Astrocyte (in vitro differentiated cells and primary cell): Measurements from ENCODE around the gene FADS2. TPM values are rescaled to one million over a fixed set of nuclear protein-coding genes. Genes with fewer than 3 reads are reported as not detected.

Source experiments
- DNase-seq: peaks from one replicate; pipeline ENCODE4 v3.0.0-alpha.2; 2010; ENCODE audit warnings: low read depth
- FAIRE-seq: peaks from 2 replicates; lab custom pipeline; 2011; peaks lifted over from hg19 to GRCh38; lab: Jason Lieb, UNC
- H2AFZ ChIP-seq: 2 replicates; pipeline ENCODE4 v1.6.0; 2012; ENCODE audit warnings: low read depth, low read length, inconsistent platforms
- H3K27ac ChIP-seq: 2 replicates; pipeline ENCODE4 v1.5.1; 2011; ENCODE audit warnings: low read depth, low read length, inconsistent platforms
- H3K27me3 ChIP-seq: 2 replicates; pipeline ENCODE4 v1.6.0; 2011; ENCODE audit warnings: low read length, inconsistent platforms; ENCODE audit not compliant: insufficient read depth
- H3K36me3 ChIP-seq: 2 replicates; pipeline ENCODE4 v1.5.1; 2011; ENCODE audit warnings: low read length, inconsistent platforms; ENCODE audit not compliant: insufficient read depth
- H3K4me1 ChIP-seq: 2 replicates; pipeline ENCODE4 v1.5.1; 2011; ENCODE audit warnings: low read length, inconsistent platforms; ENCODE audit not compliant: insufficient read depth
- H3K4me2 ChIP-seq: 2 replicates; pipeline ENCODE4 v1.6.0; 2012; ENCODE audit warnings: low read length, inconsistent platforms
- H3K4me3 ChIP-seq: 2 replicates; pipeline ENCODE4 v1.5.1; 2011; ENCODE audit warnings: low read depth, mild to moderate bottlenecking, low read length, inconsistent platforms; ENCODE audit not compliant: insufficient read depth
- H3K79me2 ChIP-seq: 2 replicates; pipeline ENCODE4 v1.6.0; 2012; ENCODE audit warnings: mild to moderate bottlenecking, low read length, inconsistent platforms; ENCODE audit not compliant: insufficient read depth
- H3K9ac ChIP-seq: 2 replicates; pipeline ENCODE4 v1.6.0; 2012; ENCODE audit warnings: mild to moderate bottlenecking, low read length, inconsistent platforms
- H3K9me3 ChIP-seq: 2 replicates; pipeline ENCODE4 v1.5.1; 2012; ENCODE audit warnings: low read depth, mild to moderate bottlenecking, low read length, inconsistent platforms; ENCODE audit not compliant: insufficient read depth
- H4K20me1 ChIP-seq: 2 replicates; pipeline ENCODE4 v1.6.0; 2012; ENCODE audit warnings: low read length, inconsistent platforms; ENCODE audit not compliant: insufficient read depth
- H3K27ac Mint-ChIP-seq: one replicate; pipeline ENCODE4 v1.8.0; 2021; ENCODE audit warnings: mild to moderate bottlenecking, mixed read lengths; ENCODE audit not compliant: unreplicated experiment
- H3K27me3 Mint-ChIP-seq: one replicate; pipeline ENCODE4 v1.8.0; 2021; ENCODE audit warnings: low read depth, mixed read lengths; ENCODE audit not compliant: unreplicated experiment
- H3K36me3 Mint-ChIP-seq: one replicate; pipeline ENCODE4 v1.8.0; 2021; ENCODE audit warnings: low read depth, mixed read lengths; ENCODE audit not compliant: unreplicated experiment
- H3K4me1 Mint-ChIP-seq: one replicate; pipeline ENCODE4 v1.8.0; 2021; ENCODE audit warnings: low read depth, mixed read lengths; ENCODE audit not compliant: unreplicated experiment
- H3K4me3 Mint-ChIP-seq: one replicate; pipeline ENCODE4 v1.8.0; 2021; ENCODE audit warnings: mild to moderate bottlenecking, moderate library complexity, mixed read lengths; ENCODE audit not compliant: unreplicated experiment
- H3K9me3 Mint-ChIP-seq: one replicate; pipeline ENCODE4 v1.8.0; 2021; ENCODE audit warnings: mild to moderate bottlenecking, mixed read lengths; ENCODE audit not compliant: unreplicated experiment
- CTCF ChIP-seq: IDR thresholded peaks from 2 replicates; pipeline ENCODE4 v1.5.1; 2011; ENCODE audit warnings: low read depth, mild to moderate bottlenecking, inconsistent platforms, low read length, moderate library complexity; ENCODE audit not compliant: insufficient read depth
- EZH2 ChIP-seq: IDR thresholded peaks from 2 replicates; pipeline ENCODE4 v1.6.1; 2012; ENCODE audit warnings: mild to moderate bottlenecking, low read length, inconsistent platforms; ENCODE audit not compliant: insufficient read depth
- total RNA-seq: library from RNA; stranded (reverse); gene quantifications from 2 replicates; pipeline ENCODE4 v1.2.1, GENCODE V29; 2021

The FADS2 gene
- total RNA-seq, 1 donor from 2014 or later, result 287 TPM

- H3K9me3 Mint-ChIP-seq, result peaks cover 3% of the 10 kb centered on the region
- H3K4me3 ChIP-seq, result no peak overlapping the region
- no peaks in the 10 kb centered on the region for H3K36me3 ChIP-seq
- peaks cover 7% of the 10 kb centered on the region for H3K36me3 Mint-ChIP-seq
- no peak for DNase-seq
- H3K4me1 Mint-ChIP-seq, result peaks cover 3% of the 10 kb centered on the region
- H3K79me2 ChIP-seq, result no peaks in the 10 kb centered on the region
- H3K27me3 Mint-ChIP-seq, result peaks cover 6% of the 10 kb centered on the region
- no peaks in the 10 kb centered on the region for H3K27me3 ChIP-seq
- H3K4me3 Mint-ChIP-seq, result no peak overlapping the region
- no peak overlapping the region for H3K9ac ChIP-seq
- H4K20me1 ChIP-seq, result peaks cover 7% of the 10 kb centered on the region
- no peaks in the 10 kb centered on the region for H3K9me3 ChIP-seq
- no peak for TF ChIP-seq CTCF
- TF ChIP-seq EZH2, result no peak
- H2AFZ ChIP-seq, result no peak overlapping the region
- H3K27ac ChIP-seq, result no peak overlapping the region
- FAIRE-seq, result no peak
- H3K4me2 ChIP-seq, result no peak overlapping the region
- H3K4me1 ChIP-seq, result peaks cover 9% of the 10 kb centered on the region
- peak overlapping the region; percentile 58 for H3K27ac Mint-ChIP-seq
These were observed 41.8 kb downstream of the FADS2 start for GRCh38 chr11:61869708-61870451.

- FAIRE-seq, result no peak
These were observed 42.5 kb downstream of the FADS2 start for GRCh38 chr11:61870541-61871031.

More at GRCh38 chr11:61870541-61871031, 42.5 kb downstream of the FADS2 start:
- Histone ChIP-seq H3K4me2 (peak overlapping the region; percentile 78), H2AFZ (no peak overlapping the region), H3K9ac (peak overlapping the region; percentile 45), H3K36me3 (no peaks in the 10 kb centered on the region), H3K4me1 (peaks cover 9% of the 10 kb centered on the region), H3K9me3 (no peaks in the 10 kb centered on the region), H4K20me1 (peaks cover 2% of the 10 kb centered on the region), H3K27ac (no peak overlapping the region), H3K27me3 (no peaks in the 10 kb centered on the region), H3K79me2 (no peaks in the 10 kb centered on the region), H3K4me3 (no peak overlapping the region)
- no peak overlapping the region for H3K4me3 Mint-ChIP-seq
- peaks cover 3% of the 10 kb centered on the region for H3K9me3 Mint-ChIP-seq
- H3K27me3 Mint-ChIP-seq, result peaks cover 6% of the 10 kb centered on the region
- H3K36me3 Mint-ChIP-seq, result peaks cover 8% of the 10 kb centered on the region
- H3K4me1 Mint-ChIP-seq, result peaks cover 3% of the 10 kb centered on the region
- TF ChIP-seq CTCF (no peak), EZH2 (no peak)
- no peak overlapping the region for H3K27ac Mint-ChIP-seq
- no peak for DNase-seq
